SU-DHL-6 (cell line): ENCODE data around the gene FGF9.

Experiments used
- H2AFZ ChIP-seq: fragments of 200-600 bp; sonication (generic); 2 replicates; pipeline ENCODE4 v1.6.1; 2014; ENCODE audit warnings: low read depth, mild to moderate bottlenecking, moderate library complexity, mixed read lengths, antibody characterized with exemption, low read length; ENCODE audit not compliant: severe bottlenecking
- H3F3A ChIP-seq: fragments of 200-600 bp; shearing (Covaris generic); 2 replicates; pipeline ENCODE4 v1.6.0; 2016; ENCODE audit warnings: antibody characterized with exemption, mild to moderate bottlenecking; ENCODE audit not compliant: insufficient read depth
- H3K27ac ChIP-seq: fragments of 200-600 bp; sonication (generic); 2 replicates; pipeline ENCODE4 v1.5.1; 2016; ENCODE audit warnings: low read depth, mild to moderate bottlenecking, low read length, moderate library complexity, mixed read lengths
- H3K27me3 ChIP-seq: fragments of 200-600 bp; sonication (generic), shearing (Covaris generic); 2 replicates; pipeline ENCODE4 v1.6.0; 2014; ENCODE audit warnings: mild to moderate bottlenecking, low read length
- H3K36me3 ChIP-seq: fragments of 200-600 bp; sonication (generic); 2 replicates; pipeline ENCODE4 v1.6.1; 2014; ENCODE audit warnings: mild to moderate bottlenecking, low read length, mixed read lengths
- H3K4me2 ChIP-seq: fragments of 300-600, 200-600 bp; shearing (Covaris generic), sonication (generic); 2 replicates; pipeline ENCODE4 v1.6.0; 2014; ENCODE audit warnings: low read length, low read depth, mild to moderate bottlenecking; ENCODE audit not compliant: poor library complexity, severe bottlenecking
- H3K4me3 ChIP-seq: fragments of 200-600 bp; sonication (generic); 2 replicates; pipeline ENCODE4 v1.5.1; 2014; ENCODE audit warnings: antibody characterized with exemption, low read length, mild to moderate bottlenecking, mixed read lengths; ENCODE audit not compliant: insufficient read depth, poor library complexity, severe bottlenecking
- H3K79me2 ChIP-seq: fragments of 200-600 bp; sonication (generic); 2 replicates; pipeline ENCODE4 v1.6.1; 2014; ENCODE audit warnings: mild to moderate bottlenecking, low read length, moderate library complexity; ENCODE audit not compliant: insufficient read depth
- H3K9ac ChIP-seq: fragments of 200-600 bp; sonication (generic); 2 replicates; pipeline ENCODE4 v1.7.0; 2014; ENCODE audit warnings: mild to moderate bottlenecking, low read length
- H3K9me2 ChIP-seq: fragments of 200-600 bp; sonication (generic); replicated peaks from 2 replicates; pipeline ENCODE4 v1.6.1; 2014; ENCODE audit warnings: low read length; ENCODE audit not compliant: insufficient read depth
- H3K9me3 ChIP-seq: fragments of 200-600 bp; sonication (generic); 2 replicates; pipeline ENCODE4 v1.6.1; 2014; ENCODE audit warnings: low read length, mixed read lengths; ENCODE audit not compliant: insufficient read depth
- H4K20me1 ChIP-seq: fragments of 200-600 bp; sonication (generic); 2 replicates; pipeline ENCODE4 v1.6.1; 2014; ENCODE audit warnings: low read depth, mild to moderate bottlenecking, antibody characterized with exemption, low read length, moderate library complexity, mixed read lengths
- EZH2phosphoT487 ChIP-seq: fragments of 200-600 bp; sonication (generic), shearing (Covaris generic); conservative IDR thresholded peaks from 2 replicates; pipeline ENCODE4 v1.6.1; 2018; ENCODE audit warnings: mild to moderate bottlenecking, antibody characterized with exemption, low read length, moderate library complexity, mixed read lengths
- TF ChIP-seq, protein P1 (sequence below): fragments of 200-600 bp; sonication (generic); IDR thresholded peaks from one replicate; pipeline ENCODE4 v1.5.1; 2017; ENCODE audit warnings: antibody characterized with exemption, mild to moderate bottlenecking, low read length, moderate library complexity; ENCODE audit not compliant: insufficient read depth, poor library complexity, severe bottlenecking

FGF9 gene

DNA sequence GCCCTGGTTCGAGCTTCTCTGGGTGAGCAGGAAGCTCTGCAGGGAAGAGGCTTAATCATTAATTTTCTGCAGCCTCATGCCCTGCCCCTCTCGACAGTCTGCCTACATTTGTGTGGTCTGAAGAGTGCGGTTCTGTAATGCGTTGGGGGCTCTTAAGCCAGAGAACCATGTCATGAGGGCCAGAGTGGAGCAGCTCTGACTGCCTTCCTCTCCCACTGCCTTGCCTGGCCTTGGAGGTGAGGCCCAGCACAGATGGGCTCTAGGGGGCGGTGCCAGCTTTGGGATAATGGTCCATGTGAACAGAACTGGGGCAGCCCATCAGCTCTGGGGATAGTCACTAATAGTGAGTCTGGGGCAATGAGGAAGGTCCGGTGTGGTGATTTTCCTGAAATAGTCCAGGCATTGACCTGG, 5.7 kb downstream of the FGF9 start:
- Histone ChIP-seq H3K36me3 (no peaks in the 10 kb centered on the region), H2AFZ (no peak overlapping the region), H3K27ac (no peak overlapping the region), H3K79me2 (no peaks in the 10 kb centered on the region), H3K4me3 (no peak overlapping the region), H3K4me2 (no peak overlapping the region), H3K9me2 (no peaks in the 10 kb centered on the region), H3K9me3 (no peaks in the 10 kb centered on the region), H4K20me1 (no peaks in the 10 kb centered on the region), H3K9ac (no peak overlapping the region), H3K27me3 (no peaks in the 10 kb centered on the region; the same call in 1 of the 2 replicates), H3F3A (peaks cover 7% of the 10 kb centered on the region; the same call in 1 of the 2 replicates)
- no peak for TF ChIP-seq EZH2phosphoT487
- TF ChIP-seq, protein P1, sequence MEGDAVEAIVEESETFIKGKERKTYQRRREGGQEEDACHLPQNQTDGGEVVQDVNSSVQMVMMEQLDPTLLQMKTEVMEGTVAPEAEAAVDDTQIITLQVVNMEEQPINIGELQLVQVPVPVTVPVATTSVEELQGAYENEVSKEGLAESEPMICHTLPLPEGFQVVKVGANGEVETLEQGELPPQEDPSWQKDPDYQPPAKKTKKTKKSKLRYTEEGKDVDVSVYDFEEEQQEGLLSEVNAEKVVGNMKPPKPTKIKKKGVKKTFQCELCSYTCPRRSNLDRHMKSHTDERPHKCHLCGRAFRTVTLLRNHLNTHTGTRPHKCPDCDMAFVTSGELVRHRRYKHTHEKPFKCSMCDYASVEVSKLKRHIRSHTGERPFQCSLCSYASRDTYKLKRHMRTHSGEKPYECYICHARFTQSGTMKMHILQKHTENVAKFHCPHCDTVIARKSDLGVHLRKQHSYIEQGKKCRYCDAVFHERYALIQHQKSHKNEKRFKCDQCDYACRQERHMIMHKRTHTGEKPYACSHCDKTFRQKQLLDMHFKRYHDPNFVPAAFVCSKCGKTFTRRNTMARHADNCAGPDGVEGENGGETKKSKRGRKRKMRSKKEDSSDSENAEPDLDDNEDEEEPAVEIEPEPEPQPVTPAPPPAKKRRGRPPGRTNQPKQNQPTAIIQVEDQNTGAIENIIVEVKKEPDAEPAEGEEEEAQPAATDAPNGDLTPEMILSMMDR = no peak

DNA sequence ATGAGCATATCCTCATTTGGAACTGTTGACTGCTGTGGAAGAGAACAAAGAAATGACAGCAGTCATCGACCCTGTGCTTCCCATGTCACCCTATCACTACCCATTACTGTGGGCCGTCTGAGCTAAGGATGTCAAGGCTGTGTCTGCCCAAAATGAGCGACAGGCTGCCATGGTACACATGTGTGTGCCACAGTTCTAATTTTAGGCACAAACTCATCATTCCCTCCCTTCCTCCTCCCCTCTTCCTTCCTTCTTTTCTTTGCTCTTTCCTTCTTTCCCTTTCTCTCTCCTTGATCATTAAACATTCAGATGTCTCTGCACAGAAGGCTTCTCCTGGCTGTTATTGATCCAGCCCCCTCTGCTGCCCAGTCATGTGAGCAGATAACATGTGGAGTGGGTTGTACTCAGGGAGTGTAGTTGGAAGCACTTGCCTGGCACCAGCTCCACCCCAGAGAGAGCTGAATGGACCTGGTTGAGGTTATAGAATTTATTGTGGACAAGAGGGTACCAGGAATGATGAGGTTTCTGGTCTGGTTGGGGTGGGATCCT, 6.3 kb downstream of the FGF9 start:
- H3K27ac ChIP-seq = no peak overlapping the region
- peaks cover 7% of the 10 kb centered on the region; the same call in 1 of the 2 replicates for H3F3A ChIP-seq
- no peaks in the 10 kb centered on the region for H3K9me3 ChIP-seq

DNA sequence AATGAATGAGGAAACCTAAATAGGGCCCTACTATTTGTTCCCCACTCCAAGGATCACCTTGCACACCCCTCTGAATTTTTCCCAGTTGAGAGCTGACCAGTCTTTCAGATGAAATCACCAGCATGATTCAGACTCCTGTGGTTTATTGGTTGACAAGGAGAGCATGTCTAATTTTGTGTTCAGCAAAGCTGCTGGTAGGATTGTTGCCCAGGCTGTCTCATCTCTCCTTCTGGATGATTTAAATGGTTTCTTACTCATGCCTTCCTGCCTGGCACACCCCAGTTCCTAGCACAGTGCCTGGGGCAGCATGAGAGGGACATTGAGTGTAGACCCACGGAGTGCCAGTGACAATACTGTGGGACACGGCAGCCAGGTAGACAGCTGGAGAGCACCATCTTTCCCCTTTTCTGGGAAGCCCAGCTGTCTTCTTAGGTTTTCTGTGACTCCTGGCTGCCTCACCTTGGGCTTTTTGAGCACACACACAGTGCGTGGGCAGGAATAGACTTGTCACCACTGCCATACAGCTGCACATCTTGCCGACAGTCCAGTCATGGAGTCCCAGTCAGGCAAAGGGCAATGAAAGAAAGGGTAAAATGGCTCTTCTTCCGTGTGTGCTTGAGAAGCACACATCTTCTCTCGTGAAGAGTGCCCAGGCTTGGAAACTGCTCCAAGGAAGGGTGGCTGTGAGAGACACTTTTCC, 12.3 kb downstream of the FGF9 start:
- Histone ChIP-seq H3K79me2 (no peaks in the 10 kb centered on the region), H3K36me3 (no peaks in the 10 kb centered on the region), H3F3A (no peaks in the 10 kb centered on the region), H3K9me2 (no peaks in the 10 kb centered on the region), H3K9ac (no peak overlapping the region), H3K4me3 (no peak overlapping the region), H4K20me1 (no peaks in the 10 kb centered on the region), H2AFZ (no peak overlapping the region), H3K4me2 (no peak overlapping the region), H3K9me3 (no peaks in the 10 kb centered on the region), H3K27ac (no peak overlapping the region), H3K27me3 (no peaks in the 10 kb centered on the region)
- TF ChIP-seq, protein P1 = no peak
- no peak for TF ChIP-seq EZH2phosphoT487

More for the DNA sequence above, 6.3 kb downstream of the FGF9 start:
- H3K4me3 ChIP-seq = no peak overlapping the region
- H3K36me3 ChIP-seq = no peaks in the 10 kb centered on the region
- no peak overlapping the region for H2AFZ ChIP-seq
- H3K79me2 ChIP-seq = no peaks in the 10 kb centered on the region
- no peak overlapping the region for H3K9ac ChIP-seq
- no peaks in the 10 kb centered on the region for H4K20me1 ChIP-seq
- TF ChIP-seq EZH2phosphoT487 = no peak
- TF ChIP-seq, protein P1 = no peak
- H3K4me2 ChIP-seq = no peak overlapping the region
- H3K9me2 ChIP-seq = no peaks in the 10 kb centered on the region
- H3K27me3 ChIP-seq = no peaks in the 10 kb centered on the region
